Breast epithelium (tissue), 3 donors: Measurements from ENCODE around the gene CD55.

ENCODE experiments used
- CTCF ChIP-seq, 3 donors: fragments of 450-650 bp; IDR thresholded peaks; one replicate each; pipeline ENCODE4 v1.5.1; 2016 to 2017; ENCODE audit warnings: antibody characterized with exemption in 3 of 3, mild to moderate bottlenecking in 3 of 3, moderate library complexity in 3 of 3
- POLR2A ChIP-seq: fragments of 450-650 bp; IDR thresholded peaks from one replicate; pipeline ENCODE4 v1.6.1; 2016; ENCODE audit warnings: antibody characterized with exemption, mild to moderate bottlenecking, moderate library complexity
- POLR2AphosphoS5 ChIP-seq, 3 donors: sonication (generic); formaldehyde crosslinking; IDR thresholded peaks; one replicate each; pipeline ENCODE4 v1.6.1; 2017; ENCODE audit warnings: antibody characterized with exemption in 3 of 3

GRCh38 chr1:207313131-207313530, 8.3 kb upstream of the CD55 start:
- no peak for TF ChIP-seq CTCF (IDR thresholded peaks at IDR 0.05)
- no peak for TF ChIP-seq POLR2AphosphoS5 (IDR thresholded peaks at IDR 0.05)
- no peak for TF ChIP-seq POLR2A
